GM19193 (cell line): ENCODE results near the gene GPBP1.

Experiments used
- POLR2A ChIP-seq: IDR thresholded peaks from 4 replicates; pipeline ENCODE4 v1.6.1; 2011; ENCODE audit not compliant: insufficient read depth, insufficient read length; ENCODE audit errors: extremely low read depth

GPBP1 gene

DNA sequence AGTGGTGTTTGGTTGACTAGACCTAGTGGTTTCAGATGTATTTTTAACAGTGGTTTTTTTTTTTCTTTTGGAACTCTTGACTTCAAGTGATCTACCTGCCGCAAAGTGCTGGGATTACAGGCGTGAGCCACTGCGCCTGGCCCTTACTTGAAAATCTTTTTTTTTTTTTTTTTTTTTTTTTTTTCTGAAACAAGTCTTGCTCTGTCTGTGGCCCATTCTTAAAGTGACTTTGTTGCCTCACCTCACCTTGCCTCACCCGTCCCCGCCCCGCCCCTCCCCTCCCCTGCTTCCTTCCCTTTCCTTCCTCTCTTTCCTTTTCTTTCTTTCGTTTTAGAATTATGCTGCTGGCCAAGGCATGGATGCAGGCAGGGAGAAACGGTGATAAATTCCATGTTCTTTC, 26.0 kb downstream of the GPBP1 start:
- no peak for TF ChIP-seq POLR2A

- no peak for TF ChIP-seq POLR2A
These were observed 29.0 kb downstream of the GPBP1 start for GRCh38 chr5:57202811-57203210.

GRCh38 chr5:57207007-57207653, 33.3 kb downstream of the GPBP1 start:
- TF ChIP-seq POLR2A, result no peak

DNA sequence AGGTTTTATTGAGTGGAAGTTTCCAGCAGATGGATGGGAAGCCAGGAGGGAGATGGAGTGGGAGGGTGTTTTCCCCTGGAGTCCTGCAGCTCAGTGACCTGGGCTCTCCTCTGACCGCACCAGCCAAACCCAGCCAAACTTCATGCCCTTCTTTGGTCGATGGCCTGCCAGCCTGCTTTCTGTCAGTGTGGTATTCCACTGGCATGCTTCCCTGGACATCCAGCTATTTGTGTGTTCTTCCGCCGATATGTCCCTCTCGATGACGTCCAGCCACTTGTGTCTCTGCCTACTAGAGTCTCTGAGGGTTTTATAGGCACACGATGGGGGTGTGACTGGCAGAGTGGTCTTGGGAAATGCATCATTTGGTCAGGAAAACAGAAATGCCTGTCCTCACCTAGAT, 33.8 kb downstream of the GPBP1 start:
- TF ChIP-seq POLR2A, result no peak

- no peak for TF ChIP-seq POLR2A
These were observed 35.6 kb downstream of the GPBP1 start for GRCh38 chr5:57209316-57210040.

DNA sequence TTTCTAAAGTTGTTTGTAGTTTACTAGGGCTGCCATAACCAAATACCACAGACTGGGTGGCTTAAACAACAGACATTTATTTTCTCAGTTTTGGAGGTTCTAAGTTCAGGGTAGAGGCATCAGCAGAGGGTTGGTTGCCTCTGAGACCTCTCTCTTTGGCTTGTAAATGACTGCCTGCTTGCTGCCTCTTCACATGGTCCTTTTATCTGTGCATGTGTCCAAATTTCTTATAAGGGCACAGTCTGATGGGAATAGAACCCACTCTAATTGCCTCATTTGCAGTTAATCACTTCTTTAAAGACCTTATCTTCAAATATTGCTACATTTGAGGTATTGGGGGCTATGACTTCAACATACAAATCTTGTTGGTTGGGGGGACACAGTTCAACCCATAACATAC, 36.8 kb downstream of the GPBP1 start:
- TF ChIP-seq POLR2A, result no peak

DNA sequence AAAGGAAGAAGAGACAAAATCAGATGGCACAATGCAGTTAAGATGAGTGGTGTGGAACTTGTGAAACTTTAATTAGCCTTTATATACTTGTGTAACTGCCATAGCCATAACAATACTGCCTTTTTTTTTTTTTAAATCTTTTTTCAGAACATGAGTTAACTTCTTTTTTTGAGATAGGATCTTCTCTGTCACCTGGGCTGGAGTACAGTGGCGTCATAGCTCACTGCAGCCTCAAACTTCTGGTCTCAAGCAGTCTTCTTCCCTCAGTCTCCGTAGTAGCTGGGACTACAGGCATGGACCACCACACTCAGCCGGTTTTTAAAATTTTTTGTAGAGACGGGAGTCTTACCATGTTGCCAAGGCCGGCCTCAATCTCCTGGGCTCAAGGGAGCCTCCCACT, 37.2 kb downstream of the GPBP1 start:
- no peak for TF ChIP-seq POLR2A

DNA sequence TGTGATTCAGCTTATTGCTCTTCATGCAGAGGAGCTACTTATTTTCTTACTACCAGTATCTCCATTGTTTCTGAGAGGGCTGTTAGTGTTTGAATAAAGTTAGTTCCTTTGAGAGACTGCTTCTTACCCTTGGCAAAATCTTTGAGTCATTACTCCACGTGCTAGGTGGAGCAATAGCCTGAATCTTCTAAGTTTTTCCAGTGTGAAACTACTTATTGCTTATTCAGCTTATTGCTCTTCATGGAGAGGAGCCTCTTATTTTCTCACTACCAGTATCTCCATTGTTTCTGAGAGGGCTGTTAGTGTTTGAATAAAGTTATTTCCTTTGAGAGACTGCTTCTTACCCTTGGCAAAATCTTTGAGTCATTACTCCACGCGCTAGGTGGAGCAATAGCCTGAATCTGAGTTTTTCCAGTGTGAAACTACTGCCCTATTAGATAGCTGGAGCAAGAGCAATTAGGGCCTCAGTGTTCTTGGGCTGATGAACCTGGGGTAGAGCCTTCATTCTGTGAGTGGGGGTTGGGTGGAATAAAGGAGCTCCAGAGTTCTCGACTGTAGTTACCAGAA, 41.9 kb downstream of the GPBP1 start:
- no peak for TF ChIP-seq POLR2A

DNA sequence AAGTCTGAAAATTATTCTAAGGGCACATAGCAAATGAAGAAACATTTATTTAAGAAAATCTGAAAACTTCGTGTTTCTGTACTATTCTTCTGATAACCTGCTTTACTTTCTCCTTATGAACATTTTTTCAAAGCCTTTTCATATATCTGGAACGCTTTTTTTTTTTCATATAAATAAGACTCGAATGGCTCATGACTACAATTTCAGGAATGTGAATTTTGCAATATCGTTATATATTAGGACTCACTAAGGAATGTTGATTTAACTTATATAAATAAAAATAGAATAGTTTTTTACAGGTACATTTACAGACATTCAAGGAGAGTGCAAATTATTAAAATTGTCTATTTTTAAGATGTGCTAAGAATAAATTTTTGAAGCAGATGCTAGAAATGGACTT, 42.9 kb downstream of the GPBP1 start:
- TF ChIP-seq POLR2A, result no peak

GRCh38 chr5:57219386-57219785, 45.5 kb downstream of the GPBP1 start:
- TF ChIP-seq POLR2A, result no peak

DNA sequence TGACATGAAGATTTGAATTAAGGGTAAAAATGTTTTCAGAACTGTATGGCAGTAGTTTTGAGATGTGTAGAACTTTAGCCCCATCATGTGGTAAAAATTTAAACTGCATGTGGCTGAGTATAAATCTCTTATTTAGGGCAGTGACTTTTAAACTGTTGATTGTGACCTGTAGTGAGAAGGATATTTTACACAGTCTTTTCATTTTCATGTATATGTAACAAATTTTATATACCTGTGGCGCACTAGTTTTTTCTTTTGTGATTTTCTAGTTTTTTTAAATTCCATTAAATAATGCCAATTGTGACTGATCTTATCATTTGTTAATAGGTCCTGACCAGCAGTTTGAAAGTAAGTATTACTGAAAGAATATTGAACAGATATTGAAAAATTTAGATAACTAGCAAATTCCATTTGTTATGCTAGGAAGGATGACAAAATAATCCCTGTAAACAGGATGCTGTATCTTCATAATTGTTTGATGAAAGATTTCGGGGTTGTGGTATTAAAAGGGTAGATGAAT, 47.2 kb downstream of the GPBP1 start:
- TF ChIP-seq POLR2A, result no peak

DNA sequence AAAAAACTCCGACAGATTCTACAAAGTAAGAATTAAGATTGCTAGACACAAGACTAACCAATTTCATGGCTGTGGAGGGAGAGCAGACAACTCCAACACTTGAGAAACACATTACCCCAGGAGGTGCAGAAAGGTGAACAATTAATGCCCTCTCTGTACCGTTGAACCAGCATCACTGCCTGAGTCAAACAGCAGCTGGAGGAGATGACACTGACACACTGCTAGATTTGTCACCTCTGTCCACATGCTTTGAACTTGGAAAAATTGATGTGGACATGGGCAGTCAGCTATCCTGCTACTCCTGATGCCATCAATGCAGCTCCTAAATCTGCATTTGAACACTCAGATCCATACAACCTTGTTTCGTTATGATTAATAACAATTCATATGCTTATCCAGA, 51.7 kb downstream of the GPBP1 start:
- TF ChIP-seq POLR2A, result no peak

DNA sequence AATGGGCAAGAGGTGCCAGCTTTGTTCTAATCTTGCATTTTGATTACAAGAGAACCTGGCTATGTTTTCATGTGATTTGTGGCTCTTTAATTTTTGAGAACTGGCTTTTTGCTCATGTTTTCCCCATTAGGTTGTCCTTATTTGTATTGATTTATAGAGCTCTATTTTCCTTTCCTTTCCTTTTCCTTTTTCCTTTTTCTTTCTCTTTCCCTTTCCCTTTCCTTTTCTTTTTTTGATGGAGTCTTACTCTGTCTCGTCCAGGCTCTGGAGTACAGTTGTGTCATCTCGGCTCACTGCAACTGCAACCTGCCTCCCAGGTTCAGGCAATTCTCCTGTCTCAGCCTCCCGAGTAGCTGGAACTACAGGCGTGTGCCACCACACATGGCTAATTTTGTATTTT, 55.5 kb downstream of the GPBP1 start:
- TF ChIP-seq POLR2A, result no peak

DNA sequence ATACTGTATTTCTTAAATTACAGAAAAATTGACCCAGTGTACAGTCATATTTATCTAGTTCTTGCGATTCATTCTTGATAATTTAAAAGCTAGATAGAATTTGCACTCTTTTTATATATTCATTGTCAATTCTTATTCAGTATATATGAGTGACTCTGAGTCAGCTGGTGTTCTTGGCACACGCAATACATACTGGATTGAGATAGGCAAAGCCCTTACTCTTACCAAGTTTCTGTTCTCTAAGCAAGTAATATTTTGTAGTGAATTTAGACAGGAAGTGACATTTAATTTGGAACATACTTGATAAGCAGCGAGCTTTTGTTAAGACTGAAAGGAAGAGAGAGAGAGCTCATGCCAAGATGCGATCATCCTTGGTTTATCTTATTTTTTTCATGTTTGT, 57.7 kb downstream of the GPBP1 start:
- TF ChIP-seq POLR2A, result no peak

DNA sequence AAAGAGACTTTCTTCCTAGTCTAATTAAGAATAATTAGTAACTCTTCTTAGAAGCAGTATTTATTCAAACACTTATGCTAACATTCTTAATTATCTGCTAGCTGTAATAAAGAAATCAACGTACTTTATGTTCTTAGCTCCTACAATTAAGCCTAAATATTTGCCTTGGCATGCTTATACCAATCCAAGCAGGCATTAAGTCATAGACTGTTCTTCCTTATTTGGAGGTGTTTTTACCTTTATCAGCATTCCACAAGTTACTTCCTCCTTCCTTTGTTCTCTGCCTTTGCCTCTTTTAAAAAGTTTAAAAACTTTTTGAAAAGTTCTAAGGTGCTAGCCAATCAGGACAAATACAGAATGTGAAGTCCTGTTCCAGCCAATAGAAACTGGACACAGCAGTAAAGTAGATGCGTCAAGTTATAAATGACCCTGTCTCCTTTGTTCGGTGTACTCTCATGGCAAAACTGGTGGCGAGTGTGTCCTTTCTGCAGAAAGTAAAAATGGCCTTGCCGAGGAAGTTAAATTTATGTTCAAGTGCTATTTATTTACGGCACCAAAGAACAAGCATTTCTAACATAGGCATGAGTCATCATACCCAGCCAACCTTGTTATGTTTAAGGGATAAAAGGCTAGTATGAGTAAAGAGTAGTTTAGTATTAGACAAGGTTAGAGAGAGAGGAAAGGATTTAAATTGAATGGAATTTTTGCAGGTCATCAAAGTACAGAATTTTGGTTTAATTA, 58.6 kb downstream of the GPBP1 start:
- TF ChIP-seq POLR2A, result no peak

GRCh38 chr5:57243286-57244137, 69.7 kb downstream of the GPBP1 start:
- TF ChIP-seq POLR2A, result no peak
